ENCODE results near the gene CAPSL.
"Not testable (repeated sequence)": the region's sequence is repeated elsewhere in the genome, so short reads cannot be mapped to it uniquely, and the experiment has no call there.

CAPSL gene

GRCh38 chr5:35877655-35878054, 60.8 kb downstream of the CAPSL start:
- no peak for DNase-seq (ENCODE audit: low read depth in 1 of 2, low spot score in 1 of 2)

DNA sequence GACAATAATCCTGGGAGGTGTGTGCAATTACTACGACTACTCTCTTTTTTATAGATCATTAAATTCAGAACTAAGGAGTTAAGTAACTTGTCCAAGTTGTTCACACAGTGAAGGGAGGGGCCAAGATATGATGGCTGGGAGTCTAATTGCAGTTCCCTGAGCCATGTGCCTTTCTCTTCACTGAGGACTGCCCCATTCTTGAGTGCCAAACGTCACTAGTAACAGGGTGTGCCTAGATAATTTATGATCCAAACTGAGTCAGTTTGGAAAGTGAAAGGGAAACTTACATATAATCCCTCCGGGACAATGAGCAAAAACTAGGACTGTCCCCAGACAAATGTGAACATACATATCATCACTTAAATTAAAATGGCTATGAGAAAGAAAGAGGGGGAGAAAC, 61.5 kb downstream of the CAPSL start:
- DNase-seq (ENCODE audit: low read depth in 1 of 2, low spot score in 1 of 2) = no peak

- no peak for DNase-seq (ENCODE audit: low read depth in 1 of 2, low spot score in 1 of 2)
Measured at GRCh38 chr5:35876454-35876853, 62.0 kb downstream of the CAPSL start.

DNA sequence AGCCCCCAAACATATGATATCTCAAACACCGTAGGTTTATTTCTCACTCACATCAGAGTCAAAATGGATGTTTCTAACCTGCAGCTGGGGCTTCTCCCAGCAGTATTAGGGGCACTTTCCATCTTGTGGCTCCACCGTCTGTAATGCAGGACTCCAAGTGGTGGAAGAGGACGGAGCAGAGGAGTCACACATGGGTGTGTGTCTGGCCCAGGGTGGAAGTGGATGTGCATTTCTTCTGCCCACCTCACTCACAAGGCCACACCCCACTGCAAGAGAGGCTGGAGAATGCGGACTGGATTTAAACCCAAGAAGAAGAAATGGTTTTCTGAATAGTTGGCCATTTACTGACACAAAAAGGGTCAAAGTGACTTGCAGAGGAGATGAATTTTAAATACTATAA, 67.8 kb downstream of the CAPSL start:
- no peak for DNase-seq (ENCODE audit: low read depth in 1 of 2, low spot score in 1 of 2)

DNA sequence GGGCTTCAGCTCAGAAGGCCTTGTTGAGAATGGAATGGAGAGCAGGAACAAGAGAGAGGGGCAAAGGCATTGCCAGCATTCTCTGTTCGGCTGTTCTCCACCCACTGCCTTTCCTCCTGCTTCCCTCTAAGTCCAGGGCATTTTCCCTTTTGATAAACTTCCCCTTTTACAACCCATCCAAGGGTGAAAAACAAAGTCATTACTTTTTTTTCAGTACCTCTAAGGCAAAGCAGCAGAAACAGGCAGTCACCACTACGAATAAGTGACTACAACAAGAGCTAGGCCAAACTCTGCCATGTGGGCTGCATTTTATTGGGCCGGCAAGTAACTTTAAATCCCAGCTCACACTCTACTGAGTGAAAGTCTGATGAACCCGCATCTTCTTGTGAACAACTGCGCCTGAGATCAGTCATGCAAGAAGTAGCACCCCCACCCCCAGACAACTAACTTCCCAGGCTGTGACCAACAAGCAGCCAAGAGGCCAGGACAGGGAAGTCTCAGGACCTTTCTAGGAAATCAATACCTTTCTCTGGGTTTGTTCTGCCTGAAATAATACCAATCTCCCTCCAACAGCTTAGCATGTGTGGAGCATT, 68.6 kb downstream of the CAPSL start:
- DNase-seq (ENCODE audit: low read depth in 1 of 2, low spot score in 1 of 2) = no peak

DNA sequence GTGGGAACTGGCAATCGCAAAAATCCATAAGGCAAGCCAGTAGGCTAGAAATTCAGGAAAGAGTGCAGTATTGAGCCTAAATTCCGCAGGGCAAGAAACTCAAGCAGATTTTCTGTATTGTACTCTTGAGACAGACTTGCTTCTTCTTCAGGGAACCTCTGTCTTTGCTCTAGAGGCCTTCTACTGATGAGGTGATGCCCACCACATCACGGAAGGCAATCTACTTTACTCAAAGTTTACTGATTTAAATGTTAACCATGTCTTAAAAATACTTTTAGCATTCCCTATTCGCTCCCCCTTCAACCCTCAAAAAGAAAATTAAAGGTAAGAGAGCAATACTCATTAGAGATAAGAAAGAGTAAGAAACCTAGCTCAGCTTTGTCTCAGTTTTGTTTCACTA, 70.4 kb downstream of the CAPSL start:
- DNase-seq (ENCODE audit: low read depth in 1 of 2, low spot score in 1 of 2) = no peak

DNA sequence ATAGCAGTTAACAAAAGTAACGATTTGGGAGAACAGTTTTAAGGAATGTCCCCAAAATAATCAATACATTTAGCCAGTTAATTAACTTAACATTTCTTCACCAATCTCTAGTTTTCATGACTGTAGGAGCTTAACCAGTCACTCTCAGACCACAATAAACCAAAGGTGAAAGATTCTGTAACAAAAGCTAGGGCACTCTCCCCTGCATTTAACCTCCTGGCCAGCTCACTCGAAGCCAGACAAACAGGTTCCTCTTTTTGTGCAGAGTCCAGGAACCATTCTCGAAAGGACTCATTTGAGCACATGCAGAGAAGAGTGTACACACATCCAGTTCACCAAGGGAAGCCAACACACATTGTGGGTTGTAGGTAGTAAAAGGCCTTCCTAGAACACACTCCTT, 75.3 kb downstream of the CAPSL start:
- no peak for DNase-seq (ENCODE audit: low read depth in 1 of 2, low spot score in 1 of 2)

DNA sequence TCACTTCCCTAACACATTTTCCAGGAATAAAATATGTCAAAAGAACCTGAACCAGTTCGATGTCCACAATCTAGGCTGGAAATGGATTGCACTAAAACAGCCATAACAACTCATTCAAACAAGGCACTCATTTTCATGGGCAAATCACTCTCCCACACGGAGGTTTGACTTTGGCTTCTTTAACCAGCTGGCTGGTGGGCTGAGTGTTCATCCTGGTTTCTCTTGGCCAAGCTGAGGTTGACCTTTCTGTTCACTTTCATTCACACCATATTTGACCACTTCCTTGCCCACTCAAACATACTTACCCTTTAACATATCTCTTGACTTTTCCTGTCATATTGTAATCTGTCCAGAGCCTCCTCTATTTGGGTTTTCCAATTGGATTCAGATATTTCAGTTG, 76.3 kb downstream of the CAPSL start:
- no peak for DNase-seq (ENCODE audit: low read depth in 1 of 2, low spot score in 1 of 2)

DNA sequence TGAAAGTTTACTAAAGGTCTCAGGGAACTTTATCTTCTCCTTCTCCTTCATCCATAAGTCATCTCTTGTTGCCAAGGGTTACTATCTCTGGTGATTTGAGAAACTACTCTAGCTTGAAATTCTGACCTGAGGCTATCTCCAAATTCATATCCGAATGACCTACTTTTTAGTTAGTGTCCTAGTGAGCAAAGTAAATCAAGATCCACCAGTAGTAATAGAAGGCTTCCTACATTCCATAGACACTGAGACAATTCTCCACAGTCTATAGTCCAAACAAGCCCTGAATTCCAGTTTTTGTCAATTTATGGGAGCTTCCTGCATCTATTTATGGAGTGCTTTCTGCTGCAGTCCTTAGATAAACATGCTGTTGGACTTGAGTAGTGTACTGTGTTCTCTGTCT, 76.7 kb downstream of the CAPSL start:
- no peak for DNase-seq (ENCODE audit: low read depth in 1 of 2, low spot score in 1 of 2)

GRCh38 chr5:35860686-35861085, 77.7 kb downstream of the CAPSL start:
- DNase-seq (ENCODE audit: low read depth in 1 of 2, low spot score in 1 of 2) = no peak

DNA sequence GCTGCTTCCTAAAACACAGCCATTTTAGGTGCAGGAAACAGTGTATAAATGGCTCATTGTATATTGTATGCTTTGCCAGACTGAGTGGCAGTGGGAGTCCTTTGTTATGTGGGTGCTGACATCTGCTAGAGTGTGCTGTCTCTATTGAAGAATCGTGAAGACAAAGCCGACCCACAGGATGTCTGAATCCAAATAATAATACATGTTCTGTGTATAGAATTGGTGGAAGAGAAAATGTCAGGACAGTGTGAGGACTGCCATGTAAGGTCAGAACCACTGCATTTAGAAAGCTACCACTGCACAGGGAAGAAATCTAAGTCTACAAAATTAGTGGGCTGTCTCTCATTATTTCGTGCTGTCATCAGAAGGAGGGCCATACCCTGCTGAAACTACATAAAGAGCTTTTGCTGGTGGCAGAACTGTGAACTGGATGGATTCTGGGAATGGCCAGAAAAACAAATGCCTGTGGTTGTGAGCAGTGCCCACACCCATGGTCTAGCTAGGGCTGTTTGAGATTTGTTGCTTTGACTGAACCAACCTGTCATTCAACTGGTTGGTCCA, 79.2 kb downstream of the CAPSL start:
- DNase-seq (ENCODE audit: low read depth in 1 of 2, low spot score in 1 of 2) = no peak

GRCh38 chr5:35857606-35858205, 80.7 kb downstream of the CAPSL start:
- DNase-seq (ENCODE audit: low read depth in 1 of 2, low spot score in 1 of 2) = no peak

DNA sequence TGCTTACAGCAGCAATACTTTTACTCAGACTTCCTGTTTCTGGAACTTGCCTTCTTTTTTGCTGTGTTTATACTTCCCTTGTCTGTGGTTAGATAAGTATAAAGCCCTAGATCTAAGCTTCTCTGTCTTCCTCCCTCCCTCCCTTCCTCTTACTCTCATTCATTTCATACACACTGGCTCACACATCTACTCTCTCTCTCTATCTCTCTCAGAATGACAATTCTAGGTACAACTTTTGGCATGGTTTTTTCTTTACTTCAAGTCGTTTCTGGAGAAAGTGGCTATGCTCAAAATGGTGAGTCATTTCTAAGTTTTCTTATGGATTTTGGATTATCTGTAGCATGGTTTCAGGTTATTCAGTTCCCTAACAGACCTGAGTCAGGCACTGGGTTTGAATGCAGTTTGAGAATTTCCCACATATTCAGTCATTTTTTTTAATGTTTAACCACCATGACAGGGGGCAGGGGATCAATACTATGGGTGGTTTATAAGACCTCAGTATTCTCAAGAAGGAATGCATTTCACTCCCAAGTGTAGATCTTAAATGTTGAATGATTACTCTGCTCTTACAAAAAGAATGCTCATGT, 81.6 kb downstream of the CAPSL start, which contains the start of gene IL7R:
IL7R (plus strand) TSS at position 127 of the 587 bp plus-strand sequence; CDS start at position 214, 87 bp downstream.
- no peak for DNase-seq (ENCODE audit: low read depth in 1 of 2, low spot score in 1 of 2)

DNA sequence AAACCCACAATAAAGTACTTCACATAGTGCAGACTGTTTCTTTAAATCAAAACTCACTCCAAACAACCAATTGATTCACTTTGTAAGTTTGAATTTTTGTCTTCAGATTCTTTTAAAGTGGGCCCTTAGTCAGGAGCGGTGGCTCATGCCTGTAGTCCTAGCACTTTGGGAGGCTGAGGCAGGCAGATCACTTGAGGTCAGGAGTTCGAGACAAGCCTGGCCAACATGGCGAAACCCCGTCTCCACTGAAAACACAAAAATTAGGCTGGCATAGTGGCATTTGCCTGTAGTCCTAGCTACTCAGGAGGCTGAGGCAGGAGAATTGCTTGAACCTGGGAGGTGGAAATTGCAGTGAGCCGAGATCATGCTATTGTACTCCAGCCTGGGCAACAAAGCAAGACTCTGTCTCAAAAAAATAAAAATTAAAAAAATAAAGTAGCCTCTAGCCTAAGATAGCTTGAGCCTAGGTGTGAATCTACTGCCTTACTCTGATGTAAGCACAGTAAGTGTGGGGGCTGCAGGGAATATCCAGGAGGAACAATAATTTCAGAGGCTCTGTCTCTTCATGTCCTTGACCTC, 82.1 kb downstream of the CAPSL start:
- DNase-seq (ENCODE audit: low read depth in 1 of 2, low spot score in 1 of 2) = not testable (repeated sequence)

DNA sequence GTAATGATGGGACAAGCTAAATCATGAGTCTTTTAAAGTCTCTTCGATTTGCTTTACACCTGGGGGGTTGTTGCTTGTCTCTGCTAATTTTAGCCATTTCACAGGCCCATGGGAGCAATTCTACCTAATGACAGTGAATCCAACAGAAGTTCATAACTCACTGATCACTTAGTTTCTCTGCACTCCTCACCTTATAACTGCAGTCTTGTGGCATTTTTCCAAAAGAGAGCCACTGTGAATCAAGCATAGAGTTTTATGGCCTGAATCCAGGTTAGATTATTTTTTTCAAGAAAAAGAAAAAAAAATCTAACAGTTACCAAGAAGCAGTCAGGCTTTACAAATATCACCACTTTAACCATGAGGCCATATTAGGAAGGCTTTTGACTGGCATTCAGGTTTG, 83.2 kb downstream of the CAPSL start:
- DNase-seq (ENCODE audit: low read depth in 1 of 2, low spot score in 1 of 2) = no peak

All from stimulated activated CD4-positive, alpha-beta T cell treated with anti-CD3 and anti-CD28 coated beads, Interleukin-15, amount 100 ng/mL, for 1 hour (primary cell).